Measurements from ENCODE around the gene CEP128.

Gene CEP128

DNA sequence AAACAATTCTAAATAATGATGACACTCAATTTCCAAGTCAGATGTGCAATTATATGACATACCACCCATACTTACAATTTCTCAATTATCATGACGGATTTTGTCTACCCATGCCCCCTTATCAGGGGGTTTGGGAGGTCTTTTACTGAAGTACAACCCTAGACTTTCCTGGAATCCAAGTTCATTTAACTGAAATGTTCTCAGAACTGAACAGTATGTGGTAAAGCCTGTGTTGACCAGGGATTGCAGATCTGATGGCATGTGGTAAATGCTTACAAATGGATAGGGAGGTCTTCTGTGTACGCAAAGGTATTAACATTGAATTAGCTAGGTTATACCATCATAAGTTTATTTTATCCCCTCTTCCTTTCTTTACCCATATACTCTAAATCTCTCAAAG is 281.8 kb downstream of the CEP128 start:
- FAIRE-seq: no peak

DNA sequence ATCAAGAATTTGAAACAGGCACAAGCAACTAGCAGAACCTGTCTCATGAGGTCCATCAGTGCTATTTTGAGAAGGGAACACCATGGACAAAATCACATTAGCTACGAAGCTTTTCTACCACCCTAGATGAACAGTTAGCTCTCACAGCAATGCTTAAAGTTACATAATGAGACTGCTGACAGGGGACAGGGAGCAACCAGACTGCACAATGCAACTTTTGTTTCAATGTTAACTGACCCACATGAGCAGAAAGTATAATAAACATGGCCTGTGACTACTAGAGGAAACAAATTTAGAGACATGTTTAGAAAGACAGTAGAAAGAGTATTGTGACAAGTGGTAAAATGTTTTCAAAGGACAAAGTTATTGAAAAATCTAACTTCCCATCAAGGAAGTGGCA is 282.8 kb downstream of the CEP128 start:
- no peak for FAIRE-seq

GRCh38 chr14:80658155-80658554 is 283.4 kb downstream of the CEP128 start:
- no peak for FAIRE-seq

GRCh38 chr14:80653956-80654355 is 287.6 kb downstream of the CEP128 start:
- no peak for FAIRE-seq

DNA sequence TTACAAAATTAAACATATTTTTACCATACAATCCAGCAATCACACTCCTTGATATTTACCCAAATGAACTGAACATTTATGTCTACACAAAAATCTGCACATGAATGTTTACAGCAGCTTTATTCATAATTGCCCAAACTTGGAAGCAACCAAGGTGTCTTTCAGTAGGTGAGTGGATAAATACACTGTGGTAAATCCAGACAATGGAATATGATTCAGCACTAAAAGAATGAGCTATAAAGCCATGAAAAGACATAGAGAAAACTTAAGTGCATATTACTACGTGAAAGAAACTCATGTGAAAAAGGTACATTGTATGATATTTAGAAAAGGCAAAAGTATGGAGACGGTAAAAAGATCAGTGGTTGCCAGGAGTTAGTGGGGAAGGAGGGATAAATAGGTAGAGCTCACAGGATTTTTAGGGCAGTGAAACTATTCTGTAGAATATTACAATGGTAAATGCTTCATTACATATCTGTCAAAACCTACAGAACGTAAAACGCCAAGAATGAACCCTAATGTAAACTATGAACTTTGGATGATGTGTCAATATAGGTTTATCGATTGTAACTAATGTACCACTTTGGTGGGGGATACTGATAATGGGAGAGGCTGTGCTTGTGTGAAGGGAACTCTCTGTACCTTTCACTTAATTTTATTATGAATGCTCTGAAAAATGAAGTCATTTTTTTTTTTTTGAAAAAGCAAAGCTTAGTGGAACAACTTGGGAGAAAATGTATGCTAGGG is 295.7 kb downstream of the CEP128 start:
- FAIRE-seq: no peak

DNA sequence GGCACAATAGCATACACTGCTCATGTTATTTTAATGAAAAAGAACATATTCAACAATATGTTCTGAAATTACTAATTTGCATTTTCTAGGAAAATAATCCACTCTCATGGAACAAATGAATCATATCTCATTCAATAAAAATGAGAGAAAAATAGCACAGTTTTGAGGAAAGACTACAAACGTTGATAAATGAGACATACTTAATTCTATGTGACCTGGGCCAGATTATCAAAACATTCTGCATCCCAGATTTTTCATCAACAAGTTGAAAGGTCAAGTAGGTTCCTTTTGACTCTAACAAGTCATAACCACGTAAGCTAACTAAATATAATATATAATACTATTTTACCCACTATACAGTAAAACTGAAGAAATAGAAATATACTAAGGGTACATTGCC is 296.7 kb downstream of the CEP128 start:
- no peak for FAIRE-seq

- FAIRE-seq: peak; percentile 63
Measured at GRCh38 chr14:80638620-80639515, 302.7 kb downstream of the CEP128 start.

- no peak for FAIRE-seq
Measured at GRCh38 chr14:80637756-80638619, 303.6 kb downstream of the CEP128 start.

GRCh38 chr14:80636071-80636470 is 305.5 kb downstream of the CEP128 start:
- no peak for FAIRE-seq

GRCh38 chr14:80634106-80634758 is 307.3 kb downstream of the CEP128 start:
- FAIRE-seq: no peak

DNA sequence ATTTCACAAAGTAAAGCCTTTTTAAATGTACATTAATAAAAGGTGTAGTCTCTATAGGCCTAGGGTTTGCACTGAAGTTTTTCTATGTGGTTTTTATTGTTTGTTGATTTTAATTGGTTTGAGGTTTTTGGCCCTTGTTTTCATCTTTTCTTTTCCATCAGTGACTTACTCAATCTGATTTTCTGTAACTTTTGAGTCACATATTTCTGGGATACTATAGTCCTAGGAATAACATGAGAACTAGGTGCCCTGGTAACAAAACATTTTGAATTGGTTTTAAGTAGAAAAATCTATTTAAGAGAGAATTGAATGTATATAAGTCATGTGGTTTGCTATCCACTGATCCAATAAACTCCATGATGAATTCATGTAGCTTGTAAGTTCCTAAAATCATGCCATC is 311.9 kb downstream of the CEP128 start:
- FAIRE-seq: no peak

GRCh38 chr14:80628547-80628946 is 313.0 kb downstream of the CEP128 start:
- FAIRE-seq: no peak

DNA sequence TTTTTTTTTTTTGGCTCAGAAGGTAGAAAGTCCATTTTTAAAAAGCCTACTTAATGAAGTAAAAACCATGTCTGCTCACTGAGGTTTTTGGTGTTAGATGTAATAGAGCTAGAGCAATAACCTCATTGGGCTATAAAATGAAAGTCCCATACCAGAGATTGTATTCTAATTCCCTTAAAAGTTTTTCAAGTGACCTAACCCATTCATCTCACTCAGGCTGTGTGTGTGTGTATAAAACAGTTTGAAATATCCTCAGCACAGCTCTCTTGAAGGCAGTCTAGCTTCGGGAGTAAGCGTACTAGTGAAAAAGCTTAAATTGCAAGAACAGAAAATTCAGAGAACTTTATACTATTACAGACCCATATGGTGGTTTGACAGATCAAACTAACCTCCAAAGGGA is 313.8 kb downstream of the CEP128 start:
- FAIRE-seq: no peak

- FAIRE-seq: no peak
Measured at GRCh38 chr14:80624581-80624980, 317.0 kb downstream of the CEP128 start.

DNA sequence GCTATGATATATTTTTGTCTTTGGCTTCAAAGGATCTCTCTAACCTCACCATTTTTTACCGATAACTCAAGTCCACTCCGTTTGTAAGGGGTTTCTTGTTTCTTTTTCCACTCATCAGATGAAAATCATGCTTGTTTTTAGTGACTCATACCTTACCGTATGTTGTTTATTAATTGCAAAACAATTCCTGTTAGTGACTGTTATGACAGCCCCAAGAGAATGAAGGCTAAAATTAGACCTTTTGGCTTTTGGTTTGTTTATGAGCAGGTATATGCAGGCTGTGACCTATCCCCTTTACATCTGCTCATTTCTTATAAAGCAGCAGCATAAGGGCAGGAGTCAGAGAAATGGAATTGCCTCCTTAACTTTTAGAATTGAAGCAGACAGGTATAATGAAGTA is 319.8 kb downstream of the CEP128 start:
- FAIRE-seq: no peak

DNA sequence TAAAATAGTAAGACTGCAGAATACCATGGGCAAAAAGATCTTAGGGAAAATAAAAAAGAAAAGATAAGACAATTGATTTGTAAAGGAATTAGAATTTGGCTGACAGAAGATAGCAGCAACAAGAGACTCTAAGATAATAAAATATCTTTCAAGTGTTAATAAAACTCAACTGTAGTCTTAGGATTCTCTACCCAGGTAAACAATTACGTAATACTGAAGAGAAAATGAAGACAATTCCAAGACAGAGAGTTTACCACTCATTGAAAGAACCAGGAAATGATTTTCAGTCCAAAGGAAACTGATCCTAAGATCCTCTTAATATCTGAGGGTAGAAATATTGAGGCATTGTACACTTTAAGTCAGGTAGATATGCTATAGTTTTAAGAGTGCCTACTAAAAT is 321.1 kb downstream of the CEP128 start:
- FAIRE-seq: no peak

GRCh38 chr14:80618751-80619329 is 322.7 kb downstream of the CEP128 start:
- FAIRE-seq: no peak

- FAIRE-seq: no peak
Measured at GRCh38 chr14:80615831-80616230, 325.7 kb downstream of the CEP128 start.

GRCh38 chr14:80609055-80609454 is 332.5 kb downstream of the CEP128 start:
- peak; percentile 17 for FAIRE-seq

DNA sequence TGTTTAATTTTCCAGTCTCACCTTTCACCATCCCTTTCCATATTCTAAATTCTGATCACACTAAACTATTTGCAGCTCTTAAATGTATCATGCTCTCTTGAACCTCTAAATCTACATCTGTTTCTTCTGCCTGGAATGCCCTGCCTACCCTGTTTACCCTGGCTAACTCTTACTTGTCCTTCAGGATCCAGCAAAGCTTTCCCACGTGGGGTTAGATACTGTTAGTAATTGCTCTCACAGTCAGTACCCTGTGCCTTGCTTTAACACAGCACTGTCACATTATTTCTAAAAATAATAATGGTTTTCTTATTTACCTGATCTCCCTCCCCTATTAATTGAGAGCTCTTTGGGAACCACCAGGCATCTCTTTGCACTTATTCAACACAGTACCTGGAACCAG is 333.0 kb downstream of the CEP128 start:
- no peak for FAIRE-seq

DNA sequence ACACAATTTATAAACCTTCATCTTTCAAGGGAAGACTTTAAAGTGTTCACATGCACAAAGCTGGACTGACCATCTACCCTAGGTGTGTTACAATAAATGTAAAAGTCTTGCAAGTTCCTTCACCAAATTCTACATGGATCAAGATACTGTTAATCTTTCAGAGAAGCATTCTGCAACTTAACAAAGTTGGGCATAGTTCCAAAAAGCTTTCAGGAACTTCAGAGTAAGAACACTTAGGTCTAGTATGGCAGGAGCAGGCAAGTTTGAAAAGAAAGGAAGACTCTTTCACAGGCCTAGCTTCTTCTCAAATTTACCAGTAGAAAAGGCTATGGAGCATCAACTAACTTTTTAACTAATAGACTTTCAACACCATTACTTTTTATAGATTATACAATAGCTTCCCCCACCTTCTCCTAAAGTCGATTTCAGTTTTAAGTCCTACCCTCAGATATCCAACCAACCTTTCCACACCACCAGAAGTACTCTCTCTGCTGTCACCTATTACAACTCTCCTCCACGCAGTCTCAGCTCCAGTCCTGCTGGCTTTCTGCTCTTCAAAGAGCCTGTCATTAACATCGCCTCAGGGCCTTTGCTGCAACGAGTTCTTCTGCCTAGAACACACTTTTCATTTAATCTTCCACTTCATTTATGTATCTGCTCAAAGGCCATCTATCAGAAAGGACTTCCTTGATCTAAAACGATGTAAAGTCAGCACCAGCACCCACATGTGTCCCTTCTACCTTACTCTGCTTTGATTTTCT is 333.9 kb downstream of the CEP128 start:
- no peak for FAIRE-seq
